ENCODE results near the gene HMGXB3. TPM values are rescaled to one million over a fixed set of nuclear protein-coding genes. Genes with fewer than 3 reads are reported as not detected.

Gene HMGXB3
- total RNA-seq, 4 donors from 2014 or later = 17.4 to 26.5 (median 23.1) TPM

DNA sequence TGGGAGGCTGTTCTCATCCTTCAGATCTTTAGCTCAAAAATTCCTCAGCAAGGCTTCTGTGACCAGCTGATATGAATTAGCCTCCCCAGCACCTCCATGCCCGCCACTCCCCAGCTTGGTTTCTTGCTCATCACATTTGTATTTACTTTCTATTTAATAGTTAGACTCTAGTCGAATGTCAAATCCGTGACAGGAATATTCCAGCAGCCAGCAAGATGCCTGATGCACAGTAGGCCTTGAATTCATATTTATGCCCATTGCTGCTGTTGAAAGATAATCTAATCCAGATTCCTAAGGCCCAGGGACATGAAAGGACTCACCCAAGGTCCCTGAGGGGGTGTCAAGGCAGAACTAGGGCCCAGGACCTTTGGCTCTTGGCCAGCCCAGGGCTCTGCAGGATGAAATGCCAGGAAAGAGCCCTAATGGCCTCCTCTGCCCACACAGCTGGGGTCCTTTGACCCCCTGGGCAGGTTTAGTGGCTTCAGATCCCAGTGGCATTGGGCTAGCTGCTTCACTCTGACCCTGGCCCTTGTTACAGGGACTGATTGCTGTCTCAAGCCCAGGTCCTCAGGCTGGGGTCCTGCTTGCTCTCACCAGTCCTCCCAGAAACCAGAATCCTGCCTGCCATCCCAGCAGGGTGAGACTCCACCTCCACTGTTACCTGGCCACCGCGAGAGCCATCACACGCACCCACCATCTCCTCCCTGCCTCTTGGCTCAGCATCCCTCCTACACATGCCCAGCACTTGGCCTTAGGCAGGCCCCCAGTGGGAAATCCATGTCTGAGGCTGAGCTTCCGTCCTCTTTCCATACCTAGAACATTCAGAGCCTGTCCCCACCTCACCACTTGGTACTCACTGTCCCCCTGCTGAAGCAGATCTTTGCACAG lies 78.5 kb downstream of the HMGXB3 start:
- no peak for DNase-seq (ENCODE audit: extremely low spot score)
- 94% methylated on average over 7 of the region's 7 CpGs for WGBS
- Histone ChIP-seq H3K27ac (replicated peaks in 1 of 4) (no peak overlapping the region), H3K4me3 (no peak overlapping the region), H3K27me3 (no peaks in the 10 kb centered on the region), H3K36me3 (no peaks in the 10 kb centered on the region), H3K9me3 (no peaks in the 10 kb centered on the region), H3K4me1 (peaks cover 0 to 5% (median 2%) of the 10 kb centered on the region in 4 donors)
- intact Hi-C loops (cut with DNase I) = no loop called here
- TF ChIP-seq POLR2A (IDR thresholded peaks at IDR 0.05; ENCODE audit: low read depth) = no peak
- TF ChIP-seq, protein P1, sequence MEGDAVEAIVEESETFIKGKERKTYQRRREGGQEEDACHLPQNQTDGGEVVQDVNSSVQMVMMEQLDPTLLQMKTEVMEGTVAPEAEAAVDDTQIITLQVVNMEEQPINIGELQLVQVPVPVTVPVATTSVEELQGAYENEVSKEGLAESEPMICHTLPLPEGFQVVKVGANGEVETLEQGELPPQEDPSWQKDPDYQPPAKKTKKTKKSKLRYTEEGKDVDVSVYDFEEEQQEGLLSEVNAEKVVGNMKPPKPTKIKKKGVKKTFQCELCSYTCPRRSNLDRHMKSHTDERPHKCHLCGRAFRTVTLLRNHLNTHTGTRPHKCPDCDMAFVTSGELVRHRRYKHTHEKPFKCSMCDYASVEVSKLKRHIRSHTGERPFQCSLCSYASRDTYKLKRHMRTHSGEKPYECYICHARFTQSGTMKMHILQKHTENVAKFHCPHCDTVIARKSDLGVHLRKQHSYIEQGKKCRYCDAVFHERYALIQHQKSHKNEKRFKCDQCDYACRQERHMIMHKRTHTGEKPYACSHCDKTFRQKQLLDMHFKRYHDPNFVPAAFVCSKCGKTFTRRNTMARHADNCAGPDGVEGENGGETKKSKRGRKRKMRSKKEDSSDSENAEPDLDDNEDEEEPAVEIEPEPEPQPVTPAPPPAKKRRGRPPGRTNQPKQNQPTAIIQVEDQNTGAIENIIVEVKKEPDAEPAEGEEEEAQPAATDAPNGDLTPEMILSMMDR (IDR thresholded peaks at IDR 0.05) = no peak
- TF ChIP-seq EP300 (IDR thresholded peaks at IDR 0.05) = no peak
- TF ChIP-seq POLR2AphosphoS5 (IDR thresholded peaks at IDR 0.05) = no peak

DNA sequence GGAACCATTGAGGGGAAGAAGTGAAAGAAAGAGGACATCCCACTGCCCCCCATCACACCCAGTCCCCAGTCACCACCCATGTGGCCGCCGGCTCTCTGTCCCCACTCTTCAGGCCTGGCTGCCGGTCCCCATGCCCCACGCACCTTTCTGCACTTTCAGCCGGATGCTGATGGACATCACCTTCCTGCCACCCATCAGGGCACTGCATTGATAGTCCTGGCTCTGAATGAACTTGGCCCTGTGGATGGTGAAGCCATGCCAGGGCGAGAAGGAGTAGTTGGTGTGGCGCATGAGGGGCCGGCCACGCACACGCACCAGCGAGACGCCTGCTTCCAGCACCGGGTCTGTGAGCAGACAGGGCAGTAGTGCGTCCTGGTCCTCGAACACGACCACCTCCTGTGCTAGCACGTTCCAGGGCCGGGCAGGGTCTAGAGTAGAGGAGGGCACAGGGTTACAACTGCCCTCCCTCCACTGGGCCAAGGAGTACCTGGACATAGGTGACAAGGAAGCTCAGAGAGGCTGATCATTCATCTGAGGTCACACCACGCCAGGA lies 79.4 kb downstream of the HMGXB3 start:
- Histone ChIP-seq H3K4me1 (peaks cover 0 to 5% (median 2%) of the 10 kb centered on the region in 4 donors), H3K27me3 (no peaks in the 10 kb centered on the region), H3K4me3 (no peak overlapping the region), H3K36me3 (no peaks in the 10 kb centered on the region), H3K27ac (replicated peaks in 1 of 4) (no peak overlapping the region), H3K9me3 (no peaks in the 10 kb centered on the region)
- intact Hi-C loops (cut with DNase I) = no loop called here
- TF ChIP-seq EP300 (IDR thresholded peaks at IDR 0.05) = no peak
- TF ChIP-seq POLR2A (IDR thresholded peaks at IDR 0.05; ENCODE audit: low read depth) = no peak
- TF ChIP-seq POLR2AphosphoS5 (IDR thresholded peaks at IDR 0.05) = no peak
- TF ChIP-seq, protein P1 (IDR thresholded peaks at IDR 0.05) = no peak
- WGBS = 92% methylated on average over 18 of the region's 19 CpGs
- DNase-seq (ENCODE audit: extremely low spot score) = peak; percentile 68

DNA sequence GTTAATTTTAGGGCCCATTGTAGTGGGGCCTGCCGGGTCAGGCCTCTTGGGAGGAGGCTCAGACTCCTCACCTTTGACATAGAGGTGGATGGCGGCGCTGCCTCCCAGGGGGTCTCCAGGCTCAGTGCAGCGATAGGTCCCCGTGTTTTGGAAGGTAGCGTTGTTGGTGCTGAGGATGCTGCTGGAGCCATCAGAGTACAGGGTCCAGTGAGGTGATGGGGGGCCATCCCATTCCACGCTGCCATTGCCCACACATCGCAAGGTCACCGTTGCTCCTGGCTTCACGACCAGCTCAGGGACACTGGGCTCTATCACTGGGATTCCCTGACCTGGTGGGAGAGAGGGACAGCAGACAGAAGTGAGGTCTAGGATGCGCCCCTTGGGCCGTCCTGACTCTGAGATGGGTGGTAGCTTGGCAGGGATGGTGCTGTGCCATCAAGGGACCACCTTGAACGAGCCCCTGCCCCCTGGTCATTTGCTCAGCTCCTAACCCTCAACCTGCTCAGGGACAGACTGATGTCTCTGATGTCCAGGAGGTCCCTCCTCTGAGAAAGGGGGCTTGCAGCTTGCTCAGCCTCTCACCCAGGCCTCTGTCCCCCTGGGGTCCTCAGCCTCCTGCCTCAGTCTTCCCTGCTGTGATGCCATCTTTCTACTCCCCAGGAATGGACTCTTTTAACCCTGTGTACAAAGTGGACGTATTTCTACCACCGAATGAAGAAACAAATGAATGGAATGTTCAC lies 80.3 kb downstream of the HMGXB3 start:
- WGBS = 86% methylated on average over 14 of the region's 15 CpGs

DNA sequence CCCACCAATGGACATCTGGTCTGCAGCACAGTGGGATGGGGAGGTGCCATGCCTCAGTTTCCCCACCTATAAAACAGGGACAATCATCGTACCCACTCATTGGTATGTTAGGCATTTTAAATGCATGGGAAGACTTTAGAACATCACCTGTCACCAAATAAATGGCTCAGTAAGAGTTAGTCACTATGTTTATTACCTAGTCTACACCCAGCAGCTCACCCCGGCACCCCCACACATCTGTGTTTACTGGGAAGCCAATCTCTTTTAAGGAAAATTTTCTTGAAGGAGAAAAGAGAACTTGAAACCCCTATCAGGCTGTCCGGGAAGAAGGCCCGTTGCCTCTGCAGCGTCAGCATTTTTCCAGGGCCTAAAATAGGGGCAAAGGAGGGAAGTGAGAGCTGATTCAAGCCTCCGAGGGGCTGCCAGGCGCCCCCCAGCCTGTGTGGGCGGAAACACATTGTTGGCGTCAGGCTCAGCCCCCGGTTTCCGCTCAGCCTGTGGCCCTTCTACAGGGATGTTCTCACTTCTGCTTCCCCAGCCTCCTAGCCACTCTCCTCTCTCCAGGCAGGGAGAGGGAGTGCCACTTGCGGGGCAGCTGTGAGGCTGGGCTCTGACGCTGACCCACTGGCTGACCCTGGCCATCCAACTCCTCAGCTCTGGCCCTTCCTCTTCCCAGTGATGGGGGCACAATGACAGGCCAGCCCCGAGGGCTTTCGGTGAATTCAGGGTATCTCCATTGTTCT lies 81.2 kb downstream of the HMGXB3 start:
- no peaks in the 10 kb centered on the region for H3K27me3 ChIP-seq
- TF ChIP-seq POLR2AphosphoS5 (IDR thresholded peaks at IDR 0.05) = peak in 1 of 2 donors; percentile 57
- no peak for TF ChIP-seq EP300 (IDR thresholded peaks at IDR 0.05)
- WGBS = 33% methylated on average over 9 of the region's 15 CpGs
- intact Hi-C loops (cut with DNase I) = no loop called here
- no peaks in the 10 kb centered on the region for H3K36me3 ChIP-seq
- no peak overlapping the region for H3K4me3 ChIP-seq
- H3K9me3 ChIP-seq = no peaks in the 10 kb centered on the region
- H3K27ac ChIP-seq (replicated peaks in 1 of 4) = no peak overlapping the region
- DNase-seq (ENCODE audit: extremely low spot score) = peak; percentile 92
- peaks cover 0 to 5% (median 2%) of the 10 kb centered on the region in 4 donors for H3K4me1 ChIP-seq

More for the DNA sequence above, 80.3 kb downstream of the HMGXB3 start:
- DNase-seq (ENCODE audit: extremely low spot score) = peak; percentile 50
- intact Hi-C loops (cut with DNase I) = no loop called here
- TF ChIP-seq POLR2A (IDR thresholded peaks at IDR 0.05; ENCODE audit: low read depth) (no peak), EP300 (IDR thresholded peaks at IDR 0.05) (no peak), POLR2AphosphoS5 (IDR thresholded peaks at IDR 0.05) (no peak)
- TF ChIP-seq, protein P1 (IDR thresholded peaks at IDR 0.05) = no peak
- Histone ChIP-seq H3K9me3 (no peaks in the 10 kb centered on the region), H3K27ac (replicated peaks in 1 of 4) (no peak overlapping the region), H3K36me3 (no peaks in the 10 kb centered on the region), H3K4me3 (no peak overlapping the region), H3K4me1 (peaks cover 0 to 5% (median 2%) of the 10 kb centered on the region in 4 donors), H3K27me3 (no peaks in the 10 kb centered on the region)
